ENCODE data around the gene ZNHIT3.

ZNHIT3 gene

DNA sequence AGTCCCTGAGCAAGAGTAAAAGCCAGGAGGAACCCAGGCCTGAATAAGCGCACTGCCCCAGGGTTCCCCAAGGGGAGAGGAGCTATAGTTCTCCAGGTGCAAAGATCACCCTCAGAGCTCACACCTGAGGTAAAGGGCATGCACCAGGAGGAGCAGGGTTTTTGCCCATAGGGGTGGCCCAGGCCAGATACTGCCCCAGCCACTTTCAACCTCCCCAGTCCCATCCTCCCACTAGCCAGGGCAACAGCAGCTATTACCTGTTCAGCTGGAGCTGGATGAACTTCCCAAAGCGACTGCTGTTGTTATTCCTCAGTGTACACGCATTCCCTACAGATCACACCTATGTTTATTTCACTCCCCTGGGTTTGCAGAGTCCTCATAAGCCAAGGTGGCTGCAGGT is 28.4 kb downstream of the ZNHIT3 start:
- no peak for DNase-seq

DNA sequence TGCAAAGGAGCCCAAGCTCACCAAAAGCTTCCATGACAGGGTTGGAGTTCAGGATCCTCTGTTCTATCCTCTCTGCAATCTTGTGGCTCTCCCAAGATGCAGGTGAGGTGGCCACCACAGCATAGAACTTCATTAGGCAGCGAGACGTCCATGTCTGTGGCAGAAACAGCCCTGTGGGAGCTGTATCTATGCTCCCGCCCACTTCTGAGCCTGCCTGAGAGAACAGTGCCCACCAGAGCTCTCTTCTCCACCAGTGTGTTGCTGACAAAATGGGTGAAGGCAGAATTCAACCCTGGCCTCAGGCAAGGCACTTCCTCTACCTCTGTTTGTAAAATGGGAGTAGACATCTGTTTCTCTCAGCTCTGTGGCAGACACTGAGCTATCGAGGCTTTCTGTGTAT is 29.4 kb downstream of the ZNHIT3 start:
- DNase-seq = no peak

DNA sequence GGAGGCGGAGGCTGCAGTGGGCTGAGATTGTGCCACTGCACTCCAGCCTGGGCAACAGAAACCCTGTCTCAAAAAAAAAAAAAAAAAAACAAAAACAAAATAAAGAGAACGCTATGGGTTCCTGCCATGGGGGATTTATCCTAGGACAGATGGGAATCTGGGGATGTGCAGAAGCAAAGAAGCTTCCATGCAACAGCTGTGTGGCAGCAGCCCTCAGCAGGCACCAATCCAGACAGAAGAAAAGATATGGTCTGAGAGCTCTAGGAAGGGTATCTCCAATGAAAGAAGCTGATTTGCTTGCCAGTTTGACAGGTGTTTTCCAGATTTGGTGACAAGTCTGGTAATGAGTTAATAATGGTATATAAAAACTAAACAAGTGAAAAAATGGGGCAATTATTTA is 36.6 kb downstream of the ZNHIT3 start:
- DNase-seq = no peak

DNA sequence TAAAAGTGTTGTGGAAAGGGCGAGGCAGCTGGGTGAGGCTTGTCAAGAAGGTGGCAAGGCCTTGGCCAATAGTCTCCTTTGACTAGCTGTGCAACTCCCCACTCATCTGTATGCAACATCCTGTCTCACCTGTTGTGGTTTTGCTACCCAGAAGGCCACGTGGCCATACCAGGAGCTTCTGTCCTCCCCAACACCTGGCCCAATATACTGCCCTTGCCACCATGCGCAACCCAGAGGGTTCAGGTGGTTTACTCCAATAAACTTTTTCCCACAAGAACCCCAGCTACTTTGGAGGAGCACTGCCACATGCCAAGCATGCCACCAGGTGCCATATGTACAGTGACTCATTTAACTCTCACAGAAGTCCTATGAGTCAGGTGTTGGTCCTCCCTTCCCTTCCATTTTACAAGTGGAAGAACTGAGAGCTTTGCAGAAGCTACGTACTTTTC is 38.0 kb downstream of the ZNHIT3 start:
- DNase-seq = no peak

DNA sequence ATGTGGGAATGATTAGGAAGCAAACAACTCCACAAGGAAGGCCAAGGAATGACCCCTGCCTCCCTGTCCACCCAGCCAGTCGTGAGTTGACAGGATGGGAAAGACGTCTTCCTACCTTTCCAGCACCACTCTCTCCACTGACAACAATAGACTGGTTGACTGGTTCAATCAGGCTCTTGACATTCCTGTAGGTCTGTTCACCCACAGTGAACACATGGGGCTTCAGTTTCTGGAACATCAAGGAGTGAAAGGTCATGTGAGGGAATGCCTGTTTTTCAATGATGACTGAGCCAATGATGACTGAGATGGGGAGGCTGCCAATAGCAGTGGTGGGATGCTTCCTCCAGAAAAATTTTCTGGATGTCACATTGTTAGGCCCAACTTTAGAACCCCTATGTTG is 38.6 kb downstream of the ZNHIT3 start:
- no peak for DNase-seq

DNA sequence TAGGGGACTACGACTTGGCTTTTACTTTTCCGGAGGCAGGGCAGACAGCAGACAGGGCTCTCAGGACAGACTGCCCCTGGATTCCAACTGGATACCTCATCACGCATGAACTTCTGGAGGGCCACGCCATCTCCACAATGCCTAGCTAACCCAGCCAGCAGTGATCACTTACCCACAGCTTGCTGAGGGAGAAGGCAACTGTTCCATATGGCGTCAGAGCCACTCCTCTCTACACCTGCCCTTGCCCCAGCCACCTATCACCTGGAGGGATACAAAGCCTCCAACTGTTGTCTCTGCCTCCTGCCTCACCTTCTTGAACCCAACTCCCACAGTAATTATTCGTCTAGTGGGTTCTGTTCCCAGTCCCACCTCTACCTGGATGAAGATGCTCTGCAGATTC is 39.4 kb downstream of the ZNHIT3 start:
- DNase-seq = no peak

DNA sequence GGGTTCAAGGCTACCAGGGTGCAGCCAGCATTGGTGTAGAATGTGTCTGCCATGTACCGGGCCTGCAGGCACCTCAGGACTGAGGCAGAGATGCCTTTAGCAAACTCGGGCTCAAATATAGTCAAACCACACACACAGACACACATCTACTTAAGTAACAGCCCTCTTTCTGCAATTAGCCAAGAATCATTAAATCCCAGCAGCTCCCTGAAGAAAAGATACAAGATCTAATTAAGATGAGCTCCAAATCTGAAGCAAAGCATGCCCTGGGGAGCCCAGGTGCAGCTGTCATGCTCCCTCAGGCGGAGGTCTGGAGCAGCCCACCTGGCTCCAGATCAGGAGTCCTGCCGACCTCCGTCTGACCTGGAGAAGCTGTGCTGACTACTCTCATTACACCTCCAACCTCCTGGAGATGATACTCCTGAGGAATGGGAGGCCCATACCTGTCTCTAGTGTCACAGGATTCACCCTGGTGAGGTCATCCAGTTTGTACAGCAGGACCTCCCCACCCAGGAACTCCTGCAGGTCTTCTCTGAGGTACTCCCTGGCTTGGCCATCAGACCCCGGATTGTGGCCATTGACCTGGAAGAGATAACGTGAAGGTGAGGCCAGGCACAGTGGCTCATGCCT is 41.3 kb downstream of the ZNHIT3 start:
- DNase-seq = no peak

DNA sequence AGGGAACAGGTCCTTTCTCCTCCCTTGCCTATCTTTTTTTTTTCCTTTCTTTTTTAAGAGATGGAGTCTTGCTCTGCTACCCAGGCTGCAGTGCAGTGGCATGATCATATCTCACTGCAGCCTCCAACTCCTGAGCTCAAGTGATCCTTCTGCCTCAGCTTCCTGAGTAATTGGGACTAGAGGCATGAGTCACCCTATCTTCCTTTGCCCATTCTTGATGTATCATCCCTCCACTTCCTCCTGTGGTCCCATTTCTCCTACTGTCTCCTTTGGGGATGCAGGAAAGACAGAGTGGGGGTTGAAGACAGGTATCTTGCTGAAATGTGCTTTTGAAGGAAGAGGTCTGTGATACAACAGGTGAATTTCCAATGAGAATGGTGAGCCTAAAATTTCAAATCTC is 42.6 kb downstream of the ZNHIT3 start:
- no peak for DNase-seq

DNA sequence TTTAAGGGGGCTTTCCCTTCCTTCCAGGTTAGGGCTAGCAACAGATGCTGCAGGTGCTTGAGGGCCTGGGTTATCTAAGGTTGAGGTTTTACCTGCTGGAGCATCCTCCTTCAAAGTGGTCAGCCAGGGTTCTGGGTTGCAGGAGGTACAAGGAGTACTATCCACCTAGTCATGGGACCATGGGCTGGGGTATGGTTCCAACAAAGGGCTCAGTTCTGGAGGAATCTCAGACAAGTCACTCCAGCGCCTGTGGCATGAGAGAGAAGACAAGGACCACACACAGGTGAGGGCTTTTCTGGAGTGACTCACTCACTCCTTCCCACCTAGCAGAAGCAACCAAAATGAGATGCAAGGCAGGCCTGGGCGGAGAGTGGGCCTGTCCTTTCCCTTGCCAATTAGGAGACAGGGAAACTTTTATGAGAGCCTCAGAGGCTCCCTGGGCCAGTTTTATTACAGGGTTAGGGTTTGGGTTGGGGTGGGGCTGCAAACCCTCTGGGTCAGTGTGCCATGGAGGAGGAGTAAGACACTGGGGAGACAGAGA is 46.0 kb downstream of the ZNHIT3 start:
- DNase-seq = no peak

DNA sequence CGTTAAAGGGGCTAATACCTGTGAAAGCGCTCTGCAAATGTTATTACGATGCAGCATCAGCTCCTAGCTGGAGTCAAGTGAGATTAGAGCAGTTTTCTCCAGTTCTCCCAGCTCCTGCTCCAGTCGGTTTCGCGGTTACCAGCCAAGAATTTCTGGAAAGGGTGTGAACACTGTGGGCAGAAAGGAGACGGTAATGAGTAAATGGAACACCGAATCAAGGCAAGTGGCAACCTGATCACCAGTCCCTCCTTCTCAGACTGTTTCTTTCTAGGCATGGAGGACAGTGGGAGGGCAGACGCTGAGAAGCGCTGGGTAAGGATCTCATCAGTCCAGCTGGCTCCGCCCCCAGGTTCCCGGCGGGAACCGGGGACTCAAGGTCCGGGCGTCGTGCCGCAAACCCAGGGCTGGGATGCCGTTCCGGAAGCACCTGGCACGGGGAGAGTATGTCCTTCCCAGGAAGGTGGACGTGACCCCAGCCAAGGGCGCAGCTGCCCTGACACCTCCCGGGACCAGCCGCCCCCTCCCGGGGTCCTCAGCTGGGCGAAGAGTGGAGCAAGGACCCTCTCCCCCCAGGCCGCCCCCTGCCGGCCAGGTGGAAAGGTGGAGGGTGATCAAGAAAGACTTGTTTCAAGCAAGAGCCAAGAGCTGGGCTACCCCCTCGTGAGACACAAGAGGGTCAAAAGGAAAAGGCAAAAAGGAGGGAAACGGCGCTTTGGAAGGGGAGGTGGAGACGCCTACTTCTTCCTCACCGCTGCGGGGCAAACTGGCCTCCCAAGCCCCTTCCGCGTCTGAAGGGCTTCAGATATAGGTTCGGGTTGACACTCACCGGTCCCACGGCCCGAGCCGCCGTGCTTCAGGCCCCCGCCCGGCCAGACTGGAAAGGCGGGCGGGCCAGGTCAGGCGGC is 47.7 kb downstream of the ZNHIT3 start:
- peak; percentile 78 to 89 for DNase-seq

DNA sequence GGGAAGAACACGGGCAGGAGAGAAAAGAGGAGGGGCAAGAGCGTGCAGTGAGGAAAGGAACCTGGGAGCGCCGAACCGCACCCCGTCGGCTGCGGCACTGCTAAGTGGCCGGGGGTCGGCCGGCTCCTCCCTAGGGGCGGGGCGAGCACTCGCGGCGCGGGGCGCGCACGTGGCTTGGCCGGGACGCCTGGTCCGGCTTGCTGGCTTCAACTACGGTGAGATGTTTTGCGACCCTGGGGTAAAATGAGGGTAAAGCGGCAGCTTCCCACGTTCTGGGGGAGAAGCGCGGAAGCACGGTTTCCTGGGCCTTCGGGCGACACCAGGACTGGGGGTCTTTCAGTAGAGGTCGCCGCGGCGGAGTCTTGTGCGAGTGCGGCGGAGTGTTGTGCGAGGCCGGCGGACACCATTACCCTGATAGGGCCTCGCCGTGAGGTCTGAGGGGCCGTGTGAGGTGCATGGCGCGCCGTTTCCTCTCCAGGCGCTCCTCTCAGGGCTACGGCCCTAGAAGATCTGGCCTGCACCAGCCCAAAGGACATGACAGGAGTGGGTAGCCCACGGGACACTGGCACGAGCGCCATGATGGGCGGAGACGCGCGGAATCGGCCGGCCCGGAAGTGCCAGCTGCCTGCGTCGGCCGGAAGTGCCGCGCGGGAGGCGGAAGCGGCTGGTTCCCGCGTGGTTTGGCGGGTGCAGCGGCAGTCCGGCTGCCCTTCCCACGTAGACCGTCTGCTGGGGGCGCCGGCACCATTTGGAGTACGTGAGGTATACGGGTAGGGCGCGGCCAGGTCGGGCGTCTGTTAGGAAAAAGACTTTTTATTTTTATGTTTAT is 48.6 kb downstream of the ZNHIT3 start, which contains the start of the genes MYO19 and PIGW:
Gene MYO19 (minus strand): TSS at position 29 of the 829 bp plus-strand sequence. CDS start 2,330 bp downstream, outside the sequence.
Gene PIGW (plus strand): TSS at position 148 of the 829 bp plus-strand sequence. CDS start 2,115 bp downstream, outside the sequence.
- DNase-seq = peak; percentile 95 to 96

DNA sequence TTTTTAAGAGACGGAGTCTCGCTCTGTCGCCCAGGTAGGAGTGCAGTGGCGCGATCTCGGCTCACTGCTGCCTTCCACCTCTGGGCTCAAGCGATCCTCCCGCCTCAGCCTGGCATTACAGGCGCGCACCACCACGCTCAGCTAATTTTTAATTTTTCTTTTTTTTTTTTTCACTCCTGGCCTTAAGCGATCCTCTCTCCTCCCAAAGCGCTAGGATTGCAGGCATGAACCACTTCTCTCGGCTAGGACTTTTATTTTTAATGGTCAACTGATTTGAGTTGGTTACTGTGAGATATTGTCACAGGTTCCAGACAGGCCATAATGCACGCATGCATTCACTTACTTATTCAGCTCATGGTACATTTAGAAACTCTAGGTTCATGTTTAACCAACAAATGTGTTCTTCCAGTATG is 49.2 kb downstream of the ZNHIT3 start:
- no peak for DNase-seq

DNA sequence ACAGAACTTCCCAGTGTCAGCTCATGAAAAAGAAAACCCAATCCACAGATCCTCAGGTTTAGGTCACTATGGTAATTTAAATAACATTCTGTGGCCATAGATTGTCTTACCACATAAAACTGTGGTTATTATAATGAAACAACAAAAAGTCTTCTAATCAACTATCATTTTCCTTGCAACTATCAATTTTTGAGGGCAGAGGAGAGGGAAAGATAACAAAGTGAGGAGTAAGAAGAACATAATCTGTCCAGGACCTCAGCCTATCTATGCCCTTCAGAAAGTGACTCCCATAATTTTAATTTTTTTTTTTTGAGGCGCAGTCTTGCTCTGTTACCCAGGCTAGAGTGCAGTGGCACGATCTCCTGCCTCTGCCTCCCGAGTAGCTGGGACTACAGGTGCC is 54.2 kb downstream of the ZNHIT3 start:
- DNase-seq = no peak

DNA sequence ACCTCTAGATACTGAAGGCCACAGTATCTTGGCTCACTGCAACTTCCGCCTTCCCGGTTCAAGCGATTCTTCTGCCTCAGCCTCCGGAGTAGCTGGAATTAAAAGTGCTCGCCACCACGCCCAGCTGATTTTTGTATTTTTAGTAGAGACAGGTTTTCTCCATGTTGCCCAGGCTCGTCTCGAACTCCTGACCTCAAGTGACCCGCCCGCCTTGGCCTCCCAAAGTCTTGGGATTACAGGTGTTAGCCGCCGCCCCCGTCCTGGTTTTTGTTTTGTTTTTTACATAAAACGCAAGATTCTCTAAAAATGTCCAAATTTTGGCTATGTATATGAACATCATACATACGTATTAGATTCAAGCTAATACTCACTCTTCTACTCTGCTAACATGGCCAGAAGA is 56.3 kb downstream of the ZNHIT3 start:
- DNase-seq = no peak

DNA sequence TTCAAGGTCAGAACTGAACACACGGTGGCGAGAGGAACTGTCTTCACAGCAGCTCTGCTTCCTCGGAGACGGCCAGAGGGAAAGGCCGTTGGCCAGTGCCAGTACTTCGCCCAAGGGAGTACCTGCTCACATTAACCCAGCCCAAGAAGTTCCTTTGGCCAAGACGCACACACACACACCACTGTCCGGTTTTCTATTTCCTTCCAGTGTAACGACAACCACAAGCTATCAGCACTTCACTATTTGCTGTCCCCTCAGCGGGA is 57.5 kb downstream of the ZNHIT3 start:
- peak in 1 of 2 experiments; percentile 62 for DNase-seq

DNA sequence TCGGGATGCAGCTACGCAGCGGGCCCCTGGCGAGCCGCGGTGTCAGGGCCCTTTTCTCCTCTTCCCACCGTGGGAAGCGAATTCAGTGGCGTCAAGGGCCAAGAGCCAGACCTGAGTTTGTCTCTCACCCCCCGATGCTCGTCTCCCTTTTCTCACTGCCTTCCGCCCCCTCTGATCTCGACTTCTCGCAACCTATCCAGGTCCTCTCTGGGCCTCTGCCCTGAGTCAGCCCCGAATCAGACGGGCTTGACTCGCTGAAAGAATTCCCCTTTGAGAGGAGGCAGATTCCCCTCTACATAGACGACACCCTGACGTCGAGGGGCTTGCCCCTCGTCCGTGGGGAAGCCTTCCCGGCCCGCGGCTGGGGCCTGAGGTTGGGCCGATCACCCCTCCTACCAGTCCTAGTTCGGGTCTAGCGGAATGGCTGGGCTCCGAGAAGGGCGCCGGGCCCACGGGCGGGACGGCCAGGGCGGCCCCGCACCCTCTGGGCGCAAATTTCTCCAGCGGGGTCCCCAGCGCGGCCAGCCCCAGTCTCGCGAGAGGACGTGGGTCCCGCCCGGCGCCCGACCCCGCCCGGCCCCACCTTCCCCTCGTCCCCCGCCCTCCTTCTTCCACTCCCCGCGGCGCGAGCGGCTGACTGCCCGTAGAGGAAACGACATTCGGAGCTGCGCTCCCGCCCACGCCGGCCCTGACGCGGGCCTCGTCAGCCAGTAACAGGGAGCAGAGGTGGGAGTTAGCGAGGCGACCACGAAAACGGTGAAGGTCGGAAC is 58.0 kb downstream of the ZNHIT3 start, which contains the start of gene GGNBP2:
Gene GGNBP2 (plus strand): TSS at position 613 of the 770 bp plus-strand sequence. CDS start 806 bp downstream, outside the sequence.
- peak; percentile 95 to 97 for DNase-seq

DNA sequence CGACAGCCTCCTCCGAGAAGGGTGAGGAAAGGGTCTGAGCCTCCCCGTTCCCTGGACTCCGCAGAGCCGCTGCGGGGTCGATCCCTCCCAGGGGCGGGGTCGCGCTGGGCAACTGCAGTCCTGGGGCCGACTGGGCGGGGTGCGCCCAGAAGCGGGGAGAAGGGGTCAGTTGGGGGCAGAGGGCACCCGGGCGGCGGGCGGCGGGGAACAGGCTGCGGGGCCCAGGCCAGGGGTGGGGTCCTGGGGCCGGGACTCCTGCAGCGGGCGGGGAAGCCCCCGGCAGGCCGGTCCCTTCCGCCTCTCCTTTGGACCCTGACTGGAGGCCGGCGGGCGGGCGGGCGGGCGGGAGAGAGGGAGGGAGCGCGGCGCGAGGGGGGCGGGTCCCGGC is 58.6 kb downstream of the ZNHIT3 start:
- DNase-seq = no peak
